Measurements from ENCODE around the gene UBFD1.
"Not testable (repeated sequence)": the region's sequence is repeated elsewhere in the genome, so short reads cannot be mapped to it uniquely, and the experiment has no call there.

UBFD1 gene

DNA sequence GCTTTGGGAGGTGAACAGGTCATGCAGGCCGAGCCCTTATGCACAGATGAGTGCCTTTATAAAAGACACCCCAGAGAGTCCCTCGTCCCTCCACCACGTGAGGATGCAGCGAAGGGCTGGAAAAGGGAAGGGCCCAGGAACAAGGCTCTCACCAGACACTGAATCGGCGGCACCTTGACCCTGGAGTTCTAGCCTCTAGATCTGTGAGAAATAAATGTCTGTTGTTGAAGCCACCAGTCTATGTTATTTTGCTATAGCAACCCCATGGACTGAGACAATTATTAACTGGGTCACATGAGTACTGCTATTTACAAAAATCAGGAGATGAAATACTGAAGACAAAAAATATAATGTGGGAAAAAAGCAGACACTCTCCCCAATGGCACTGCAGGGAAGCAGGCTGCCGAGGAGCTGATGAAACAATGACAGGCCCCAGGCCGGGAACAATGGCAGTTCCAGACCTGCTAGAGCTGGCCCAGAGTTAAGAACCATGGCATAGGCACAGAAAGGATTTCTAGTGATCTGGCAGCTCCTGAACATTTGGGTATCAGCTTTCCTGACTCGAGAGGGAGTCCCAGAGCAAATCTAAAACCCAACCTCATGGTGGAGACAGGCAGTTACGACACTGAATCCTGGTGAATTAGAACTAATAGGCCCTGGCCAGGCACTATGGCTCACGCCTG, 29.4 kb upstream of the UBFD1 start:
- no peak for DNase-seq

DNA sequence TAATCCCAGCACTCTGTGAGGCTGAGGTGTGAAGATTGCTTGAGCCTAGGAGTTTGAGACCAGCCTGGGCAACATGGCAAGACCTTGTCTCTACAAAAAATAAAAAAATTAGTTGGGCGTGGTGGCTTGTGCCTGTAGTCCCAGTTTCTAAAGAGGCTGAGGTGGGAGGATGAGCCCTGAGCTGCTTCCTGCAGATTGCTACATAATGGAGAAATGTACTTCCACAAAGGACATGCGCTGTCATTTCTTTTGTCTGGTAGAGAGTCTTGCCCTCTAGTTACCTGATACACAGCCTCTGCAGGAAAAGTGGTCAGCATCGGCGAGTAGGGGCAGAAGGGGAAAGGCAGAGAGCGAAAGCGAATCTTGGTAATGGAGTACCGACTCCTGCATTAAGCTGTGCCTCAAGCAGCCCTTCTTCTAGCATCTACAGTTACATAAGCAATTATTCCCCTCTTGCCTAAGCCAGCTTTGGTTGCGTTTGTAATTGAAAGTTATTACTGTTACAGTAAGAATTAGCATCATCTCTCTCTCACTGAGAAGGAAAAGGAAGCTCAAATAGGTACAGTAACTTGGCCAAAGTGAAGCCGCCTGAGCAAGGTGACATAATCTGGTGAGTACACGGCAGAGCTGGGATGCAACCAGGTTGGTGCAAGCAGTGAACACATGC, 28.8 kb upstream of the UBFD1 start:
- DNase-seq = no peak

DNA sequence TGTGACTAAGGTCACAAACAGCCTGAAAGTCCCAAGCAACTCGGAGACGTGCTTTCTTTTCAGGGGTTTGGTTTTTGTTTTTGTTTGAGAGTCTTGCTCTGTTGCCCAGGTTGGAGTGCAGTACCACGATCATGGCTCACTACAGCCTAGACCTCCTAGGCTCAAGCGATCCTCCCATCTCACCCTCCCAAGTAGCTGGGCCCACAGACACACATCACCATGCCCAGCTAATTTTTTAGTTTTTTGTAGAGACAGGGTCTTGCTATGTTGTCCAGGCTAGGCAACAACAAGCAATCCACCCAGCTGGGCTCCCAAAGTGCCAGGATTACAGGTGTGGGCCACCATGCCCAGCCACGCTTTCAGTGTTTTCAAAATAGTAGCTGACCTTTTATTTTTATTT, 27.5 kb upstream of the UBFD1 start:
- no peak for DNase-seq

DNA sequence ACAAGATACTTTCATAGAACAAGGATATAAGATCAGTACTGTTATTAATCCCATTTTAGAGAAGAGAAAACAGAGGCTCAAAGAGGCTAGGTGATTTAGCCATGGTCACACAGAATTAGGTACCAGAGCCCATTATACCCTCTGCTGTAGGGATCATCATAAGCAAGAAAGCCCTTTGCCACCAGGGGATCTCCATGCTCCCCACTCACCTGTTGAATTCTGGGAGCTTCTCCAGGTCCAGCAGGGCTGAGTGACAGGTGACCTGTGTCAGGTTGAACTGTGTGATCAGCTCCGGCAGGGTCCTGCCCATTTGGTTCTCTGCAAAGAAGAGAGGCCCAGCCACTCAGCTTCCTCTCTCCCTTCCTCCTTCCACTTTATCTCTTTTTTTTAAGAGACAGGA, 25.1 kb upstream of the UBFD1 start:
- DNase-seq = no peak

DNA sequence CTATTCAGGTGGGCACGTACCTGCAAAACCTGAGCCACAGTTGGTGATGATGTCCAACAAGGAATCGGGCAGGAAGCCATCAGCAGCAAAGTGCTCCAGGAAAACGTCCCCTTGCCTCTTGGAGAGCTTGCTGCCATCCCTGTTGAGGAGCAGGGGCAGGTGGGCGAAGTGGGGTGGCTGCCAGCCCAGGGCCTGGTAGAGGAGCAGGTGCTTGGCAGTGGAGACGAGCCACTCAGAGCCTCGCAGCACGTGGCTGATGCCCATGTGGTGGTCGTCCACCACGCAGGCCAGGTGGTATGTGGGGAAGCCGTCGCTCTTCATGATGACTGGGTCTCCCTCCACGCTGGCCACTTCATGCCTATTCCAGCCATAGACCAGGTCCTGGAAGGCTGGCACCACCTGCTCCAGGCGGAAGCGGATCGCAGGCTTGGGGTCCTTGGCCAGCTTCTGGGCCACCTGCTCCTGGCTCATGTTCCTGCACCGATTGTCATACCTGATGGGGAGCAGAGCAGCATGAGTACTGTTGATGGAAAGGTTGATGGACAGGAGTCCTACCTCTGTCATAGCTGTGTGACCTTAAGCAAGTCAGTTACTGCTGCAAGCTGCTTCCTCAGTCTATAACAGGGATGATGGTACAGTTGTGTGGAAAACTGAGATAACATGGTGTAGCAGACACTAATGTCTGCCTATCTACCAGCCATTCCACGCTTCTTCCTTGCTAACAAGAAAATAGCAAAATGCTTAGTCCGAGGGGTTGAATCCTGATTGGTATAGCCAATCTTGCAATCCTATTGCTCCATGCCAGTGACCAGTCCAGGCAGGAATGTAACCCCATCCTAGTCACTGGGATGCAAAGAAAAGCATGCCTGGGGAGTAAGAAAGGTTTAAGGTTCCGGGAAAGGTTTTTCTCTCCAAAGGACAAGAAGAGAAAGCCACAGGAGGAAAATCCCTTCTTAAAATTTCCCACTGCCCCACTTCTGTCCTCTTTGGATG, 22.4 kb upstream of the UBFD1 start:
- DNase-seq = no peak

DNA sequence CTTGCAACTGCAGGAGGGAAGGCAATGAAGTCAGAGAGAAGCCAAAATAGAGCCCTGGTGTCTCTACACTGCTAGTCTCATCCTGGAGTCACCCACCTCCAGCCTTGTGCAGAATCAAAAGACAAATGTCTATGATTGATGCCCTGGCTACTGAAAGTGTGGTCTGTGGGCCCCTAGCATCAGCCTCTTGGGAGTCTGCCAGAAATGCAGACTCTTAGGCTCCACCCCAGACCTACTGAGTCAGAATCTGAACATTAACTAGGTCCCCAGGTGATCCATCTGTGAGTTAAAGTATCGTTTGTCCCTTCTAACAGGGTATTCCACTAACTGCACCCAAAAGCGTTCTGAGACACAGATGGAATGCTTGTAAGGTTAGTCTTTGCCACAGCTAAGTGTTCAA, 21.6 kb upstream of the UBFD1 start:
- DNase-seq = no peak

DNA sequence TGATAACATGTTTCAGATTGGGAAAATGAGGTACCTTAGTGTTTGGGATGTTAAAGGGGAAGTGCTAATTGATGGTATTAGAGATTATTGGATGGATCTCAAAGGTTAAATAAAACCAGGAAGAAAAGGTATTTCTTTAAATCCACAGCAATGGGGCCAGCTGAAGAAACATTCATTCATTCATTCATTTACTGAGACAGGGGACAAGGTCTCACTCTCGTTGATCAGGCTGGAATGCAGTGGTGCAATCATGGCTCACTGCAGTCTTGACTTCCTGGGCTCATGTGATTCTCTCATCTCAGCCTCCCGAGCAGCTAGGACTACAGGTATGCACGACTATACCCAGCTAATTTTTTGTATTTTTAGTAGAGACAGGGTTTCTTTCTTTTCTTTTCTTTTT, 20.1 kb upstream of the UBFD1 start:
- DNase-seq = no peak

DNA sequence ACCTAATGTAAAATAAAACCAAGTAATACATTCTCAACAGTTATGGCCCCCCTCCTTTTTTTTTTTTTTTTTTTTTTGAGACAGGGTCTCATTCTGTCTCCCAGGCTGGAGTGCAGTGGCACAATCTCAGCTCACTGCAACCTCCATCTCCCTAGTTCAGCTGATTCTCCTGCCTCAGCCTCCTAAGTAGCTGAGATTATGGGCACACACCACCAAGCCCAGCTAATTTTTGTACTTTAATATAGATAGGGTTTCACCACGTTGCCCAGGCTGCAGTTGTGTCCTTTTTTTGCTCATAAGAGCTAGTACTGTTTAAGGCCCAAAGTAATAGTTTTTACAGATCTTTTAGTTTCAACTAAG, 18.6 kb upstream of the UBFD1 start:
- no peak for DNase-seq

DNA sequence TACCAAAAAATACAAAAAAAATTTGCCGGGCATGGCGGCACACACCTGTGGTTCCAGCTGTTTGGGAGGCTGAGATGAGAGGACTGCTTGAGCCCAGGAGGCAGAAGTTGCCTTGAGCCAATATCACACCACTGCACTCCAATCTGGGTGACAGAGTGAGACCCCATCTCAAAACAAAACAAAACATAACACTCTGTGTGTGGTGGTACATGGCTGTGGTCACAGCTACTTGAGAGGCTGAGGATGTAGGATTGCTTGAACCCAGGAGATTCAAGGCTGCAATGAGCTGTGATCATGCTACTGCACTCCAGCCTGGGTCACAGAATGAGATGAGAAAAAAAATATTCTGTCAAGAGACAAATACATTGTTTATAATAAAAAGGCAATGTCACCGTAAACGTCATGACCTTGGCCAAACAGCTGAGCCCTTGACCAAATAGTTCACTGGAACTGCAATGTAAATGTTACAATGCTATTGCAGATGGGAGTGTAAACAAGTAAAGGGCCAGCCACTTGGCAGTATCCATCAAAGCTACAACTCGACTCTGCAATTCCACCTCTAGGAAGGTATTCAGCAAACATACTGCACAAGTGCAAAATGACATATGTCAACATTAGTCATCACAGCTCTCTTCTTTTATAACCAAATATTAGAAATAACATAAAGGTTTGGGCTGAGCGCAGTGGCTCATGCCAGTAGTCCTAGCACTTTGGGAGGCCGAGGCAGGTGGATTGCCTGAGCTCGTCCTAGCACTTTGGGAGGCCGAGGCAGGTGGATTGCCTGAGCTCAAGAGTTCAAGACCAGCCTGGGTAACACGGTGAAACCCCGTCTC, 17.3 kb upstream of the UBFD1 start:
- DNase-seq = no peak

DNA sequence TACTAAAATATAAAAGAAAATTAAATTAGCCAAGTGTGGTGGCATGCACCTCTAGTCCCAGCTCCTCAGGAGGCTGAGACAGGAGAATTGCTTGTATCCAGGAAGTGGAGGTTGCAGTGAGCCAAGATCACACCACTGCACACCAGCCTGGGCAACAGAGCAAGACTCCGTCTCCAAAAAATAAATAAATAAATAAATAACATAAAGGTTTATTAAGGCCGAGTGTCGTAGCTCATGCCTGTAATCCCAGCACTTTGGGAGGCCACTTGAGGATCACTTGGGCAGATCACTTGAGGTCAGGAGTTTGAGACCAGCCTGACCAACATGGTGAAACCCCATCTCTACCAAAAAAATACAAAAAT, 16.7 kb upstream of the UBFD1 start:
- DNase-seq = not testable (repeated sequence)

DNA sequence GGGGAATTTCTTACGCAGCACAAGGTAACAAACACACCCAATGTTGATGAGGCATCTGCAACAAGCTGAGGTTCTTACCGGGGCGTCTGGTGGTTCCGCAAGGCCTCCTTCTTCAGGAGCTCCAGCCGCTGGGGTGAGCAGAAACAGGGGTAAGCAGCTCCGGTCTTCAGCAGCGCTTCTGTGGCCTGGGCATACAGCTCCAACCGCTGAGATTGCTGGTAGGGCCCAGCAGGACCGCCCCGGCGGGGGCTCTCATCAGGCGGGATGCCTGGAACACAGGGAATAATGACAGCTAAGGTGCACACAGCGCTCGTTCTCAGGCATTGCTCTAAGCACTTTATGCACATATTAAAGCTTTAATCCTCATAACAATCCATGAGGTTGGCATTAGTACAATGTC, 13.1 kb upstream of the UBFD1 start:
- DNase-seq = no peak

DNA sequence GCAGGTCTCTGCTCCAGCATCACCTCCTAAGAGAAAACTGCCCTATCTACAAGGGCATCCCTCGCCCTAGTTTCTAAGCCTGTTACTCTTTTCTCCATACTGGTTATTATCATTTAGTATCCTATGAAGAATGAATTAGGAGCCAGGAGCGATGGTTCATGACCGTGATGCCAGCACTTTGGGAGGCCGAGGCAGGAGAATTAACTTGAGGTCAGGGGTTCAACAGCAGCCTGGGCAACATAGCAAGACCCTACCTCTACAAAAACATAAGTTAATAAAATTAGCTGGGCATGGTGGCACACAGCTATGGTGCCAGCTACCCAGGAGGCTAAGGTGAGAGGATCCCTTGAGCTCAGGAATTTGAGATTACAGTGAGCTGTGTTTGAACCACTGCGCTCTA, 7.6 kb upstream of the UBFD1 start:
- DNase-seq = no peak

DNA sequence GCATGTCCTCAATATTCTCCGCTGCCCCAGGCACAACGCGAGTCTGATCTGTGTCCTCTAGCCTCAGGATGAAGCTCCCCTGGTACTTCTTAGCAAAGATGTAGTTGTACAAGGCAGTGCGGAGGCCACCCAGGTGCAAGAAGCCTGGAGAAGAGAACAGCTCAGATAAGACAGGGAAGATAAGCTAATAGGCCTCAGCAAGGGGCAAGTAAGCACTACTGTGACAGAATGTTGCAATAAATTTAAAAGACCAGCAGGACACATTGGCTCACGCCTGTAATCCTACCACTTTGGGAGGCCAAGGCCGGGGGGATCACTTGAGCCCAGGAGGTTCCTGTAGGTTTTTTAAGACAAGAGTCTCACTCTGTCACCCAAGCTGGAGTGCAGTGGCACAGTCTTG, 5.4 kb upstream of the UBFD1 start:
- DNase-seq = no peak

DNA sequence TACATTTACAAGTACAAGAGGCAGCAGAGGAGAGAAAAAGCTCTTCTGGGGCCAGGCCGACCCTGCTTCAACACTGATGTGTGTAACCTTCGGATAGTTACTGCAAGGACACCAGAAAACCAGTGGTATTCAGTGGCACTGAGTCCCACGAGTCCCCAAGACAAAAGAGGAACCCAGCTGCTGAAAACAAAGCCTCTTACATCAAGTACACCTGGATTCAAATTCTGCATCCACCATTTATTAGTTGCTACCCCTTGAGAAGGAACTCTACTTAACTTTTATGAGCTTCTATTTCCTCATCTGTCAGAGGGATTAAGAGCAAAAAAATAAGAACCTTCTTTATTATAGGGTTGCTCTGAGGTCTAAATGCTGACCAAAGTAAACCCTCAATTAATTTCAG, 3.0 kb upstream of the UBFD1 start:
- no peak for DNase-seq

DNA sequence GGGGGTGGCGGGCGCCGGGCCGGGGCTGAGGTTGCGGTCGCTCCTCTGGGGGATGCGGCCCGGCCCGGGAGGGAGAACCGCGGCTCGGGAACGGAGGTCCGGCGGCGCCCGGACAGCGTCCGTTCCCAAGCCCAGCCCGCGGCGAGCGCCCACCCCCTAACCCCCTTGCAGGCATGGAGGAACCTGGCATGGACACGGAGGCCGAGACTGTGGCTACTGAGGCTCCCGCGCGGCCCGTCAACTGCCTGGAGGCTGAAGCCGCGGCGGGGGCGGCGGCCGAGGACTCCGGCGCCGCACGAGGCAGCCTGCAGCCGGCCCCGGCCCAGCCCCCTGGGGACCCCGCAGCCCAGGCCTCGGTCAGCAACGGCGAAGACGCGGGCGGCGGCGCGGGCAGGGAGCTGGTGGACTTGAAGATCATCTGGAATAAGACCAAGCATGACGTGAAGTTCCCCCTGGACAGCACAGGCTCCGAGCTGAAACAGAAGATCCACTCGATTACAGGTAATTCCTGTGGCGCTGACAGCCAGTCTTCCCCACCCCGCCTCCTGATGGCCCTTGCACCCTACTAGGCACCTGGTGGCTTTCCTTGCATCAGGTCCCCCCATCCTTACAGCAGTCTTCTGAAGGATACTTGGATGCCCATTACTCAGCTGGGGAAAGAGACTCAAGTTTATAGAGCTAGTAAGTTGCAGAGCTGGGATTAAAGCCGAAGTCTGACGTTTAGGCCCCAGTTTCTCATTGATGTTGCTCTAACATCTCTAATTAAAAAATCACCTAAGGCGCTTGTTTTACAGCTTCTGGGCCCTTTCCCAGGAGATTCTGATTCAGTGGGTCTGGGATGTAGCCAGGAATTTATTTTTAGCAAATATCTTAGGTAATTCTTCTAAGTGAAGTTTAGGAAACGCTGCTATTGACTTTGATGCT, 514 bp downstream of the UBFD1 start:
- DNase-seq = no peak

DNA sequence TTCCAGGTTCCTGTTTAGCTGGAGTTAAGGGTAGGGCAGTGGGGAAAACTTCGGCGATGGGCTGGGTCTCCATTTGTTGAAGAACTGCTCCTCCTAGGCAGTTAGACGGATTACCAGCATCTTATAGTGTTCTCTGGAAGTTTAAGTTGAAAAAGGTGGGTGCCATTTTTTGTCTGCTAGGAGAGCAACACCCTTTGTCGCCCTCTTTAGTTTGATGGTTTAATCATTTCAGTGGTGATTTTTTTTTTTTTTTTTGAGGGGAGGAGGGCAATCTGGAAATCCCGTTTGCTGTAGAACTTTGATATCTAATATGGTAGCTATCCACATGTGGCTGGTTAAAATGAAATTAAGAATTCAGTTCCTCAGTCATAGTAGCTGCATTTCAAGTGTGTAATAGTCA, 4.1 kb downstream of the UBFD1 start:
- DNase-seq = no peak

DNA sequence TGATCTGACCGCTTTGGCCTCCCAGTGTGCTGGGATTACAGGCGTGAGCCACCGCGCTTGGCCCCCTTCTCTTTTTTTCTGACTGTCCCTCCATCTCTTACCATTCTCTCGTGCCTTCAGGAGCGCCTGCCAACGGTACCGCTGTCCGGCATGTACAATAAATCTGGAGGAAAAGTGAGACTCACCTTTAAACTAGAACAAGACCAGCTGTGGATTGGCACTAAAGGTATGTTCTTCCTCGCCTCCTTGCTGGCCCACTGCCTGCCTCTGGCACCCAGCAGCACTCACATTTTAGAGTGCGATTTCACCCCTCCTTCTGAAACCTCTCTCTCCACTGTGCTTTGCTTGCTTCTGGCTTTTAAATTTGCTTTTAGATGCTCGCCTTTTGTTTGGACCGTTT, 5.0 kb downstream of the UBFD1 start:
- no peak for DNase-seq

DNA sequence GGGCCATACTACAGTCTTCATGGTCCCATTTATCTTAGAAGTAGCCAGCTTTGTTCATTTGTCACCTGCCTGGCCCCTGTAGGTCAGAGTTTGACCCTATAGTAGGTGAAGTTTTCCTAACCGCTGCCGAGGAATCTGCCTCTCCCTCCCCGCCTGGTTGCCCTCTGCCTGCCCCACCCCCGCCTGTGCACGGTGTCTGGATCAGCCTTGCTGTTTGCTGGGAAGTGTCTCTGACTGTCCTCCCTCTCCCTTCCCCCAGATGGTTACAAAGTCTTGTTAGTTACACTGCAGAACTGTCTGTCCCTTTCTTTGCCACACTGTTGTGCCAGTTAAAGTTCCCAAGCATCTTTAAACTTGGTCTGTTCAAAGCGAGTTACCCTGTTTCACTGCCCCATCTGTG, 5.7 kb downstream of the UBFD1 start:
- no peak for DNase-seq

DNA sequence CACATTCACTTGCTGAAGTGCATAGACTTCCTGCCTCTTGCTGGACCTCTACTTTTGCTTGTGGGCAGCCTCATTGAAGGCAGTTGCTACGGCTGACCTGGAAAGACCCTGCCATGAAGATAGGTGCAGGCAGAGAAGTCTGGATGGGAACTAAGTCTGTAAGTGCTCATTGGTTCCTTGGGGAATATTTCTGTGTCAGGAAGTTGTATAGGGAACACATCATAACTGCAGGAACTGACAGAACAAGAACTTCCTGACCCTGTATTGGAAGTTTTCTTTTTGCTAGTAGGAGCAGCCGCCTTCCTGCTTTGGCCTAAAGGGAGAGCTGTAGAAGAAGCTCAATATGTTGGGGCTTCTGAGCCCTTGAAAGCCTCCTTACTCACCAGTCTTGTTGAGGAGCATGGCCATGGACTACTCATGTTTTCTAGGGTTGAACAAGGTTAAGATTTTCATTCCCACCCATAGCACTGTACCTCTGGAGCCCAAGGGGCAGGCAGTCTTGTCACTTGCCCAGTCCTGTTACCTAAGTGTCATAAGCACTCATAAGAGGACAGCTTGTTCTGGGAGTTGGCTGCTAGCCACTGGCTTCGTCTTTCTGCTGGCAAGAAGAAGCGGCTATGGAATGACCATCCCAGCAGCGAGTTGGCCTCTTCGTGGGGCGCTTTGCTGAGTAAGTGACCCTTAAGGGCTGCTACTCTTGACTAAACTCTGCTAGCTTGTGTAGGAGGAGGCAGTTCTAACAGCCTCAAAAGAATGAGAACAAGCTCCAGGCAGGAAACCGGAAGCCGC, 7.2 kb downstream of the UBFD1 start:
- DNase-seq = no peak

DNA sequence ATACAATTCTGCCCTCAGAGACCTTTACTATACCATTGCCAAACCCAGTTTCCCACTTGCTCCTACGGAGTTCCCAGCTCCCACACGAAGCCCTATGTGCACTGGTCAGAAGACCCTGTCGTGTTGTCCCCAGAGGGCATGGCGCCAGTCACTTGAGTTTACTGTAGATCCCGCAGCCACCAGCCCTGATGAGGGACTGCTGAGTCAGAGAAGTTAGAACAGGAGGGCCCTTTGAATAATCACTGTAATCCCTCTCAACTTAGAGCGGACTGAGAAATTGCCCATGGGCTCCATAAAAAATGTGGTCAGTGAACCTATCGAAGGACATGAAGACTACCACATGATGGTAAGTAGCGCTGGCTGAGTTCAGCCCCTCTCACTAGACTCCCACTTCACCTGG, 9.2 kb downstream of the UBFD1 start:
- DNase-seq = no peak

DNA sequence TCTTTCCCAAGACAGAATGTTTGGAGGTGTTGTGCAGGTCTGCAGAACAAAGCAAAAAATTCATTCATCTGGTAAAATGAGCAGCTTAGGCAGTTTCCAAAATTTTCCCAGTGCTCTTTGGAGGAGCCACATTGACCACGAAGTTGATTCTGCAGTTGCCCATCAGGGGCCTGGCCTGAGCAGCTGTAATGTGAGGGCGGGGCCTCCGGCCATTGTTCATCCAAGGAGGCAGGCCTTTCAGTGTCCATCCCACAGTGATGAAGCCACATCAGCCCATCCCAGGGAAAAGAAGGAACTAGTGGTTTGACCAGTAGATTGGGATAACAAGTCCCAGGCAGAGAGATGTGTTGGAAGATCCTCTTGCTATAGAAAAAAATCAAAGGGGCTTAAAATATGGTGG, 10.1 kb downstream of the UBFD1 start:
- no peak for DNase-seq

All from NCI-H1092 (cell line).